Measurements from ENCODE around the gene CHMP4A. TPM values are rescaled to one million over a fixed set of nuclear protein-coding genes. Genes with fewer than 3 reads are reported as not detected.
"Not testable (repeated sequence)": the region's sequence is repeated elsewhere in the genome, so short reads cannot be mapped to it uniquely, and the experiment has no call there.

Gene CHMP4A
- total and polyA plus RNA-seq, 2 donors: 22.5 to 111 TPM

- no peak for DNase-seq (ENCODE audit: extremely low spot score)
- Histone ChIP-seq H3K4me3 (ENCODE audit: low read depth, low read length) (no peak overlapping the region), H3K4me1 (ENCODE audit: insufficient read depth) (no peaks in the 10 kb centered on the region), H3K36me3 (ENCODE audit: insufficient read depth) (no peaks in the 10 kb centered on the region), H3K27ac (ENCODE audit: low read depth) (no peak overlapping the region)
- 74% methylated on average over 1 of the region's 1 CpG for WGBS
Measured at GRCh38 chr14:24226473-24226872, 13.2 kb upstream of the CHMP4A start.

GRCh38 chr14:24224618-24225071 lies 11.4 kb upstream of the CHMP4A start:
- H3K4me3 ChIP-seq (ENCODE audit: low read depth, low read length): no peak overlapping the region
- no peaks in the 10 kb centered on the region for H3K36me3 ChIP-seq (ENCODE audit: insufficient read depth)
- no peak overlapping the region for H3K27ac ChIP-seq (ENCODE audit: low read depth)
- DNase-seq (ENCODE audit: extremely low spot score): no peak
- H3K4me1 ChIP-seq (ENCODE audit: insufficient read depth): no peaks in the 10 kb centered on the region
- 90% methylated on average over 7 of the region's 7 CpGs for WGBS

GRCh38 chr14:24222987-24223386 lies 9.7 kb upstream of the CHMP4A start:
- WGBS: 95% methylated on average over 4 of the region's 4 CpGs
- not testable (repeated sequence) for DNase-seq (ENCODE audit: extremely low spot score); H3K27ac ChIP-seq (ENCODE audit: low read depth); H3K4me3 ChIP-seq (ENCODE audit: low read depth, low read length); H3K4me1 ChIP-seq (ENCODE audit: insufficient read depth); H3K36me3 ChIP-seq (ENCODE audit: insufficient read depth)

GRCh38 chr14:24219521-24219920 lies 6.2 kb upstream of the CHMP4A start:
- H3K4me1 ChIP-seq (ENCODE audit: insufficient read depth): no peaks in the 10 kb centered on the region
- no peak overlapping the region for H3K27ac ChIP-seq (ENCODE audit: low read depth)
- no peak overlapping the region for H3K4me3 ChIP-seq (ENCODE audit: low read depth, low read length)
- 58% methylated on average over 3 of the region's 3 CpGs for WGBS
- DNase-seq (ENCODE audit: extremely low spot score): no peak
- no peaks in the 10 kb centered on the region for H3K36me3 ChIP-seq (ENCODE audit: insufficient read depth)

GRCh38 chr14:24219080-24219479 lies 5.8 kb upstream of the CHMP4A start:
- Histone ChIP-seq H3K27ac (ENCODE audit: low read depth) (no peak overlapping the region), H3K4me1 (ENCODE audit: insufficient read depth) (no peaks in the 10 kb centered on the region), H3K4me3 (ENCODE audit: low read depth, low read length) (no peak overlapping the region), H3K36me3 (ENCODE audit: insufficient read depth) (no peaks in the 10 kb centered on the region)
- DNase-seq (ENCODE audit: extremely low spot score): no peak
- 92% methylated on average over 4 of the region's 4 CpGs for WGBS

- 98% methylated on average over 1 of the region's 1 CpG for WGBS
- H3K4me1 ChIP-seq (ENCODE audit: insufficient read depth); H3K27ac ChIP-seq (ENCODE audit: low read depth): not testable (repeated sequence)
Measured at GRCh38 chr14:24216876-24217275, 3.6 kb upstream of the CHMP4A start.

GRCh38 chr14:24216345-24216699 lies 3.0 kb upstream of the CHMP4A start:
- no peaks in the 10 kb centered on the region for H3K4me1 ChIP-seq (ENCODE audit: insufficient read depth)
- H3K27ac ChIP-seq (ENCODE audit: low read depth): no peak overlapping the region
- H3K36me3 ChIP-seq (ENCODE audit: insufficient read depth): no peaks in the 10 kb centered on the region
- 90% methylated on average over 2 of the region's 2 CpGs for WGBS
- H3K4me3 ChIP-seq (ENCODE audit: low read depth, low read length): no peak overlapping the region
- no peak for DNase-seq (ENCODE audit: extremely low spot score)

More at GRCh38 chr14:24216876-24217275, 3.6 kb upstream of the CHMP4A start:
- H3K4me3 ChIP-seq (ENCODE audit: low read depth, low read length); H3K36me3 ChIP-seq (ENCODE audit: insufficient read depth); DNase-seq (ENCODE audit: extremely low spot score): not testable (repeated sequence)

GRCh38 chr14:24215495-24216344 lies 2.4 kb upstream of the CHMP4A start, which contains the start of gene MDP1:
MDP1 (minus strand) TSS chr14:24216066; CDS start chr14:24215955, 111 bp downstream.
- under 1% methylated on average over 40 of the region's 40 CpGs for WGBS
- H3K4me1 ChIP-seq (ENCODE audit: insufficient read depth): no peaks in the 10 kb centered on the region
- peak within 1 kb of the TSS; percentile 87 for H3K27ac ChIP-seq (ENCODE audit: low read depth)
- H3K36me3 ChIP-seq (ENCODE audit: insufficient read depth): no peaks in the 10 kb centered on the region
- peak; percentile 56 for DNase-seq (ENCODE audit: extremely low spot score)
- H3K4me3 ChIP-seq (ENCODE audit: low read depth, low read length): peak within 1 kb of the TSS; percentile 70

GRCh38 chr14:24213866-24214662 lies 776 bp upstream of the CHMP4A start:
- Histone ChIP-seq H3K4me3 (ENCODE audit: low read depth, low read length) (no peak overlapping the region), H3K4me1 (ENCODE audit: insufficient read depth) (no peaks in the 10 kb centered on the region), H3K27ac (ENCODE audit: low read depth) (peak overlapping the region; percentile 42), H3K36me3 (ENCODE audit: insufficient read depth) (no peaks in the 10 kb centered on the region)
- DNase-seq (ENCODE audit: extremely low spot score): no peak
- 90% methylated on average over 7 of the region's 7 CpGs for WGBS

- no peak overlapping the region for H3K27ac ChIP-seq (ENCODE audit: low read depth)
- WGBS: 93% methylated on average over 6 of the region's 6 CpGs
- no peak overlapping the region for H3K4me3 ChIP-seq (ENCODE audit: low read depth, low read length)
- DNase-seq (ENCODE audit: extremely low spot score): no peak
- H3K36me3 ChIP-seq (ENCODE audit: insufficient read depth): no peaks in the 10 kb centered on the region
- H3K4me1 ChIP-seq (ENCODE audit: insufficient read depth): no peaks in the 10 kb centered on the region
Measured at GRCh38 chr14:24211311-24211710, 2.0 kb downstream of the CHMP4A start.

- Histone ChIP-seq H3K4me1 (ENCODE audit: insufficient read depth) (no peaks in the 10 kb centered on the region), H3K36me3 (ENCODE audit: insufficient read depth) (no peaks in the 10 kb centered on the region), H3K4me3 (ENCODE audit: low read depth, low read length) (no peak overlapping the region), H3K27ac (ENCODE audit: low read depth) (no peak overlapping the region)
- no peak for DNase-seq (ENCODE audit: extremely low spot score)
- over 99% methylated on average over 2 of the region's 2 CpGs for WGBS
Measured at GRCh38 chr14:24207625-24208024, 5.7 kb downstream of the CHMP4A start.

- H3K4me3 ChIP-seq (ENCODE audit: low read depth, low read length): no peak overlapping the region
- no peaks in the 10 kb centered on the region for H3K4me1 ChIP-seq (ENCODE audit: insufficient read depth)
- WGBS: 95% methylated on average over 5 of the region's 5 CpGs
- no peaks in the 10 kb centered on the region for H3K36me3 ChIP-seq (ENCODE audit: insufficient read depth)
- H3K27ac ChIP-seq (ENCODE audit: low read depth): no peak overlapping the region
- no peak for DNase-seq (ENCODE audit: extremely low spot score)
Measured at GRCh38 chr14:24207104-24207551, 6.2 kb downstream of the CHMP4A start.

- WGBS: 97% methylated on average over 11 of the region's 11 CpGs
- DNase-seq (ENCODE audit: extremely low spot score): no peak
- Histone ChIP-seq H3K4me3 (ENCODE audit: low read depth, low read length) (no peak overlapping the region), H3K27ac (ENCODE audit: low read depth) (no peak overlapping the region), H3K4me1 (ENCODE audit: insufficient read depth) (no peaks in the 10 kb centered on the region), H3K36me3 (ENCODE audit: insufficient read depth) (peaks cover under 1% of the 10 kb centered on the region)
Measured at GRCh38 chr14:24206260-24207103, 6.8 kb downstream of the CHMP4A start.

All from urinary bladder (tissue), 4 donors.